Measurements from ENCODE around the gene STON1.
"Not testable (repeated sequence)": the region's sequence is repeated elsewhere in the genome, so short reads cannot be mapped to it uniquely, and the experiment has no call there.

GRCh38 chr2:48555071-48555470 is 25.1 kb downstream of the STON1 start:
- TF ChIP-seq CTCF, POLR2A (IDR thresholded peaks at IDR 0.05): not testable (repeated sequence)

Data from right lobe of liver (tissue), 4 donors.